Fibroblast of lung (primary cell): Measurements from ENCODE around the gene SYNM.

Experiments
- CTCF ChIP-seq, 2 donors: IDR thresholded peaks in 1 of 2; conservative IDR thresholded peaks in 1 of 2; 1 replicate in 1 of 2; 2 replicates in 1 of 2; pipeline ENCODE4 v1.5.1; 2011 to 2012; ENCODE audit warnings: low read length in 2 of 2, control low read depth in 1 of 2, inconsistent platforms in 1 of 2, low read depth in 1 of 2, mild to moderate bottlenecking in 1 of 2
- EZH2 ChIP-seq: IDR thresholded peaks from 2 replicates; pipeline ENCODE4 v1.5.1; 2012; ENCODE audit warnings: low read length, control low read depth, mild to moderate bottlenecking; ENCODE audit errors: missing control alignments

- no peak for TF ChIP-seq CTCF (conservative IDR thresholded peaks at IDR 0.05 in 1 of 2, IDR thresholded peaks at IDR 0.05 in 1 of 2; ENCODE audit: low read depth in 1 of 2, low read length in 2 of 2)
- no peak for TF ChIP-seq EZH2
Measured at GRCh38 chr15:99120050-99120777, 15.3 kb downstream of the SYNM start.
